Measurements from ENCODE around the gene ADAMTS17.

GRCh38 chr15:100234158-100235029, 107.4 kb downstream of the ADAMTS17 start:
- TF ChIP-seq CTCF (IDR thresholded peaks at IDR 0.05) = no peak
- TF ChIP-seq POLR2A (IDR thresholded peaks at IDR 0.05) = no peak

Measured in heart left ventricle (tissue), 13 donors.